NB4 (cell line): ENCODE measurements around the gene DNAH14.
"Not testable (repeated sequence)": the region's sequence is repeated elsewhere in the genome, so short reads cannot be mapped to it uniquely, and the experiment has no call there.

Experiments used
- DNase-seq: peaks from one replicate; pipeline ENCODE4 v3.0.0; 2010; ENCODE audit warnings: low read depth
- H3K4me3 ChIP-seq: one replicate; pipeline ENCODE4 v1.5.1; 2011; ENCODE audit warnings: mild to moderate bottlenecking, low read depth, low read length, moderate library complexity
- MYC ChIP-seq: IDR thresholded peaks from 2 replicates; pipeline ENCODE4 v1.6.1; 2011; ENCODE audit warnings: low read depth, low read length
- POLR2A ChIP-seq: IDR thresholded peaks from 2 replicates; pipeline ENCODE4 v1.6.1; 2011; ENCODE audit warnings: mild to moderate bottlenecking; ENCODE audit not compliant: insufficient read length; ENCODE audit errors: extremely low read depth
- TF ChIP-seq, protein P1 (sequence below): IDR thresholded peaks from 2 replicates; pipeline ENCODE4 v1.6.1; 2011; ENCODE audit warnings: low read depth, low read length
- TF ChIP-seq, protein P2 (sequence below): IDR thresholded peaks from one replicate; pipeline ENCODE4 v1.5.1; 2012; ENCODE audit warnings: low read depth, low read length

The DNAH14 gene

DNA sequence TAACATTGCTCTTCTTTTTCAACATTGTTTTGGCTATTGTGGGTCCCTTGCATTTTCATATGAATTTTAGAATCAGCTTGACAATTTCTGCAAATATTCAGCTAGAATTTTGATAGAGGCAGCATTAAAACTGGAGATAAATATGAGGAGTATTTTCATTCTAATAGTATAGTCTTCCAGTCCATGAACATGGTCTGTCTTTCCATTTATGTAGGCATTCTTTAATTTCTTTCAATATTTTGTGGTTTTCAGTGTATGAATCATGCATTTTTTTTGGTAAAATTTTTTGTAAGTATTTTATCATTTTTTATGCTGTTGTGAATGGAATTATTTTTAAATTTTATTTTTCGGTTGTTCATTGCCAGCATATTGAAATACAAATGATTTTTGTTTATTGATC, 97.2 kb downstream of the DNAH14 start:
- TF ChIP-seq MYC (no peak), POLR2A (no peak)
- TF ChIP-seq, protein P1, sequence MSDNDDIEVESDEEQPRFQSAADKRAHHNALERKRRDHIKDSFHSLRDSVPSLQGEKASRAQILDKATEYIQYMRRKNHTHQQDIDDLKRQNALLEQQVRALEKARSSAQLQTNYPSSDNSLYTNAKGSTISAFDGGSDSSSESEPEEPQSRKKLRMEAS: no peak
- TF ChIP-seq, protein P2, sequence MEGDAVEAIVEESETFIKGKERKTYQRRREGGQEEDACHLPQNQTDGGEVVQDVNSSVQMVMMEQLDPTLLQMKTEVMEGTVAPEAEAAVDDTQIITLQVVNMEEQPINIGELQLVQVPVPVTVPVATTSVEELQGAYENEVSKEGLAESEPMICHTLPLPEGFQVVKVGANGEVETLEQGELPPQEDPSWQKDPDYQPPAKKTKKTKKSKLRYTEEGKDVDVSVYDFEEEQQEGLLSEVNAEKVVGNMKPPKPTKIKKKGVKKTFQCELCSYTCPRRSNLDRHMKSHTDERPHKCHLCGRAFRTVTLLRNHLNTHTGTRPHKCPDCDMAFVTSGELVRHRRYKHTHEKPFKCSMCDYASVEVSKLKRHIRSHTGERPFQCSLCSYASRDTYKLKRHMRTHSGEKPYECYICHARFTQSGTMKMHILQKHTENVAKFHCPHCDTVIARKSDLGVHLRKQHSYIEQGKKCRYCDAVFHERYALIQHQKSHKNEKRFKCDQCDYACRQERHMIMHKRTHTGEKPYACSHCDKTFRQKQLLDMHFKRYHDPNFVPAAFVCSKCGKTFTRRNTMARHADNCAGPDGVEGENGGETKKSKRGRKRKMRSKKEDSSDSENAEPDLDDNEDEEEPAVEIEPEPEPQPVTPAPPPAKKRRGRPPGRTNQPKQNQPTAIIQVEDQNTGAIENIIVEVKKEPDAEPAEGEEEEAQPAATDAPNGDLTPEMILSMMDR: no peak
- DNase-seq: no peak
- no peak overlapping the region for H3K4me3 ChIP-seq

DNA sequence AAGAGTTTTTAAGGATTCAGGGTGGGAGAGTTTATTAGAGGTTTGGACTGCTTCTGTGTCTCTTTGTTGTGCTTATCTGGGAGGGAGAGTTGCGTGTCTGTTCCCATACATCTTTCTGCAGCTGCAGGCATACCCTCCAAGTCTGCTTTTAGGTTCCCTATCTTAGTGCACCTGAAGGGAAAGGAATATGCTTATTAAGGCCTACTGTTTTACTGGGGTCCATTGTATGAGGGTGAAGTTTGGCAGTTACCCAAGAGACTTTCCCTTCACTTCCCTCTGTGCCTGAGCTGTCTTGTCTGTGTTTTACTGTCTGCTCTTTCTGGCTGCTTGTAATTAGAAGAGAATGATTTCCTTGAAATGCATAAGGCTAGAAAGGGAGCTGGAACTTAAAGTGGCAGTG, 107.0 kb downstream of the DNAH14 start:
- DNase-seq, H3K4me3 ChIP-seq: not testable (repeated sequence)

DNA sequence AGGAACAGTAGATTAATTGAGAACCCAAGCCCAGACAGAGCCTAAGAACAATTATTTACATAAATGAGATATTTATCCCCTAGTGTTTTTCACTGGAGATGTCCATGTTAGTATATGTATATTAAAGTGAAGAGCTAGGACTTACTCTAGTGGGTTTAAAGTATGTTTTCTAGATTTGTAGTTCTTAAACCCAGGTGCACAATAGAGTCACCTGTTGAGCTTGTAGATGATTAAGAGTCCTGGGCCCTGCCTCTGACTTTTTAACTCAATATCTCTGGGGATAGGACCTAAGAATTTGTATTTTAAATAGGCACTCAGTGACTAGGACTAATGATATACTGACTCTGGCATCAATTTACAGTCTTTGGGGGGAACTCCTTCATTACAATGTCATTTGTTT, 112.8 kb downstream of the DNAH14 start:
- no peak for DNase-seq
- TF ChIP-seq POLR2A (no peak), MYC (no peak)
- TF ChIP-seq, protein P2: no peak
- TF ChIP-seq, protein P1: no peak
- no peak overlapping the region for H3K4me3 ChIP-seq

DNA sequence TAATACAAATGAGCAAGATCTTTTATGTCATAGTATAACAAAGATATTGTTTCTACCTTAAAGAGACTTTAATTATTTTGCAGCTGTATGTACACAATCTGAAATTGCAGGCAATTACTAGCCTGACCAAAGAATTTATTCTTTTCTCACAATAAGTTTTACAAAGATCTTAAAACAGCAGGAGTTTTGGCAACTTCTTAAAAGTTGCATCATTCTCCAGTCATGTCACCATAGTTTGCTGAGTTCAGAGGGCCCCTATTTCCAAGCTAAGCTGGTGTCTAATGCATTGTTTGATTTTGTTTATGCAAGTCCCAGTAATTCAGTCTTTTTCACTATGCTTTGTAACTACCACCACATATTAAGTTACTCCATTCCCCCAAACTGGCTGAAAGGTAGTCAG, 114.8 kb downstream of the DNAH14 start:
- DNase-seq: peak; percentile 29
- no peak overlapping the region for H3K4me3 ChIP-seq
- TF ChIP-seq POLR2A: no peak
- TF ChIP-seq, protein P2: no peak
- TF ChIP-seq, protein P1: no peak
- no peak for TF ChIP-seq MYC

DNA sequence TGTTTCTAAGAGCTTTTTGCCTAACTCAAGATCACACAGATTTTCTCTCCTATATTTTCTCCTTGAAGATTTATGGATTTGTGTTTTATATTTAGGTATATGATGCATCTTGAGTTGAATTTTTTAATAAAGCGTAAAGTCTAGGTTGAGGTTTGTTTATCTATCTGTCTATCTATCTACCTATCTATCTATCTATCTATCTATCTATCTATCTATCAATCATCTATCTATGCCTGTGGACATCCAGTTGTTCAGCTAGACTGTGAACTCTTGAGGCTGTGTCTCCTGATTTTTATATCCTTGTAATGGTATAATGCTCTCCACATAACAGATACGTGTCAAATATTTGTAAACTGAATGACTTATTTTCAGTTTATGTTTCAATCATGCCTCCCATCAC, 120.1 kb downstream of the DNAH14 start:
- no peak overlapping the region for H3K4me3 ChIP-seq
- no peak for DNase-seq
- TF ChIP-seq POLR2A (no peak), MYC (no peak)
- TF ChIP-seq, protein P1: no peak
- TF ChIP-seq, protein P2: no peak

DNA sequence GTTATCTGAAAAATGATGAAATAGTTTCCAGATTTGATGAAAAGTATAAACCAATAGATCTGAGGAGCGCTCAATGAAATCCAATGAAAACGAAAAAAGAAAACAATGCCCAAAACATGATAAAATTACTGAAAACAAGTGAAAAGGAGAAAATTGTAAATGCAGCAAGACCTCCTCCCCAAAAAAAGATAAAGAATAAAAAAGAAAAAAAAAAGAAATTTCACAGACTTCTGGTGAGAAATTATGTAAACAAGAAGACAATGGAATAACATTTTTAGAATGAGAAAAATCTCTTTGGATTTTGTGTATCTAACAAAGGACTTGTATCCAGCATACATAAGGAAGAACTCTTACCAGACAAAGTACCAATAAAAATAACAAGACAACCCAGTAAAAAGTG, 134.2 kb downstream of the DNAH14 start:
- H3K4me3 ChIP-seq: no peak overlapping the region
- no peak for DNase-seq
- TF ChIP-seq, protein P1: no peak
- TF ChIP-seq POLR2A: no peak
- no peak for TF ChIP-seq MYC
- TF ChIP-seq, protein P2: no peak
